Putamen (tissue), 1 donor: ENCODE results near the gene GPRASP1.
A peak's percentile ranks its signal among the peaks of the same experiment; 100 is the strongest.
"Not testable (repeated sequence)": the region's sequence is repeated elsewhere in the genome, so short reads cannot be mapped to it uniquely, and the experiment has no call there.

ENCODE experiments used
- DNase-seq: peaks from one replicate; pipeline ENCODE4 v3.0.0-alpha.2; 2016; ENCODE audit warnings: low spot score

GPRASP1 gene, protein sequence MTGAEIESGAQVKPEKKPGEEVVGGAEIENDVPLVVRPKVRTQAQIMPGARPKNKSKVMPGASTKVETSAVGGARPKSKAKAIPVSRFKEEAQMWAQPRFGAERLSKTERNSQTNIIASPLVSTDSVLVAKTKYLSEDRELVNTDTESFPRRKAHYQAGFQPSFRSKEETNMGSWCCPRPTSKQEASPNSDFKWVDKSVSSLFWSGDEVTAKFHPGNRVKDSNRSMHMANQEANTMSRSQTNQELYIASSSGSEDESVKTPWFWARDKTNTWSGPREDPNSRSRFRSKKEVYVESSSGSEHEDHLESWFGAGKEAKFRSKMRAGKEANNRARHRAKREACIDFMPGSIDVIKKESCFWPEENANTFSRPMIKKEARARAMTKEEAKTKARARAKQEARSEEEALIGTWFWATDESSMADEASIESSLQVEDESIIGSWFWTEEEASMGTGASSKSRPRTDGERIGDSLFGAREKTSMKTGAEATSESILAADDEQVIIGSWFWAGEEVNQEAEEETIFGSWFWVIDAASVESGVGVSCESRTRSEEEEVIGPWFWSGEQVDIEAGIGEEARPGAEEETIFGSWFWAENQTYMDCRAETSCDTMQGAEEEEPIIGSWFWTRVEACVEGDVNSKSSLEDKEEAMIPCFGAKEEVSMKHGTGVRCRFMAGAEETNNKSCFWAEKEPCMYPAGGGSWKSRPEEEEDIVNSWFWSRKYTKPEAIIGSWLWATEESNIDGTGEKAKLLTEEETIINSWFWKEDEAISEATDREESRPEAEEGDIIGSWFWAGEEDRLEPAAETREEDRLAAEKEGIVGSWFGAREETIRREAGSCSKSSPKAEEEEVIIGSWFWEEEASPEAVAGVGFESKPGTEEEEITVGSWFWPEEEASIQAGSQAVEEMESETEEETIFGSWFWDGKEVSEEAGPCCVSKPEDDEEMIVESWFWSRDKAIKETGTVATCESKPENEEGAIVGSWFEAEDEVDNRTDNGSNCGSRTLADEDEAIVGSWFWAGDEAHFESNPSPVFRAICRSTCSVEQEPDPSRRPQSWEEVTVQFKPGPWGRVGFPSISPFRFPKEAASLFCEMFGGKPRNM (N-terminal part only)

GRCh38 chrX:102651242-102652011, at the start of gene GPRASP1:
GPRASP1 (plus strand) TSS chrX:102651483; CDS start chrX:102653914, 2,431 bp downstream.
- DNase-seq: peak; percentile 41

GRCh38 chrX:102604327-102604726, 47.0 kb upstream of the GPRASP1 start:
- DNase-seq: no peak

DNA sequence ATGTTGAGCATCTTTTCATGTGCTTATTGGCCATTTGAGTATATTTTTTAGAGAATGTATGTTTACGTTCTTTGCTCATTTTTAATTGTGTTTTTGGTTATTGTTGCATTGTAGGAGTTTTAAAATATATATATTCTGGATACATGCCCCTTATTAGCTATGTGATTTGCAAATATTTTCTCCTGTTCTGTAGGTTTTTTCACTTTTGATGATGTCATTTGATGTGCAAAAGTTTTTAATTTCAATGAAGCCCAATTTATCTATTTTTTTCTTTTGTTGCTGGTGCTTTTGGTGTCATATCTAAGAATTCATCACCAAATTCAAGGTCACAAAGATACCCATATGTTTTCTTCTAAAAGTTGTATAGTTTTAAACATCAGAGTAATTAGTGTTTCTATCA, 45.2 kb upstream of the GPRASP1 start:
- DNase-seq: no peak

- no peak for DNase-seq
Observed at GRCh38 chrX:102610905-102611304, 40.4 kb upstream of the GPRASP1 start.

DNA sequence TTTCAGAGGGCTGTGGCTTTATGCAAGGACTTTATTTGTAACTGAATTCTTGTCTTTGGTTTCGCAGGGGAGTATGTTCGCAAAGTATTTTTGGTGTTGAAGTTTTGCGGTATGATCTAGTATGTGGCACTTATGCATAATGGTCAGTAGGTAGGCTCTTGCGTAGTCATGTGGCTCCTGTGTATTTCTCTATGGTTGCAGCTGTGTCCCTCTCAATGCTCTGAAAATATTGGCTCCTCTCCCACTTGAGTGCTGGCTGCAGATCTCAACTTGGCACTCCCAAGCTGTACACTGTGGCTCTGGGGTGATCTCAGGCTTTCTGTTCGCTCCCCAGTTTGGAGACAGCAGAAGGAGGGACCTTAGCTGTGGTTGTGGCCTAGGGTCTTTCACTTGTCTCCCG, 27.2 kb upstream of the GPRASP1 start:
- DNase-seq: peak; percentile 11

- no peak for DNase-seq
Observed at GRCh38 chrX:102627640-102628039, 23.6 kb upstream of the GPRASP1 start.

DNA sequence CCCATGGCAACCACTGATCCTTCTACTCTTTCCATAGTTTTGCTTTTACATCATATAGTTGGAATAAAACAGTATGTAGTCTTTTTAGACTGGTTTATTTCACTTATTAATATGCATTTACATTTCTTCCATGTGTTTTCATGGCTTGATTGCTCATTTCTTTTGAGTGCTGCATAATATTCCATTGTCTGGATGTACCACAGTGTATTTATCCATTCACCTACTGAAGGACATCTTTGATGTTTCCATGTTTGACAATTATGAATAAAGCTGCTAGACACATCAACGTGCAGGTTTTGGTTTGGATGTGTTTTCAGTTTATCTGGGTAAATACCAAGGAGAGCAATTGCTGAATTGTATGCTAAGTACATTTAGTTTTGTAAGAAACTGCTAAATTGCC, 13.7 kb upstream of the GPRASP1 start:
- no peak for DNase-seq

GRCh38 chrX:102650903-102651241, 411 bp upstream of the GPRASP1 start:
- no peak for DNase-seq

DNA sequence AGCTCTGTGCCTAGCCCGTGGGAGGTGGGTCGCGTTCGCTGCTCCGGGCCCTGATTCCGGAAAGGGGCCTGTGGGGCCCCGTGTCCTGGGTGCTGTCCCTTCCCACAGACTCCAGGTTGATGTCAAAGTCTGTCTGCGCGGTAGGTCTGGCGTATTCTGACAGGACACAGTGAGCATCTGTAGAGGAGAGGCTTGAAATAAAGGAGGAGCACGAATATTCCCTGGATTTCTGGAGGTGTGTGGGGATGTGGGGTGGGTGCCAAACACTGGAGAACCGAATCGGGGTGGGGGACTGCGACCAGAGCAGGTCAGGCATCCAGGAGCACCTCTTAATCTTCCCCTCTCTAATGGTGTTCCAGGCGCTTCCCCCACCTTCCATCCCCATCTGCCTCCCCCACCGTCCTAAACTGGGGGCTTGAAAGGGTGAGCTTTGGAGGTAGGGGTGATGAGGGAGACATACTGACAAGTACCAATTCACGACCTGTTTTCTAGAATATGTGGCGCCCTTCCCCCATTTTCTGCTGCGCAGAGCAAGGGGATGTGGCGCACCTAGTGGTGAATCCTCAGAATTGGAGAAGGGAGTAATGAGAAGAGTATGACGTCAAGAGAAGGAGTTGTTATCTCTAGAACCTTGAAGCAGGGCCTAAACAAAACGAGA, 877 bp downstream of the GPRASP1 start:
- DNase-seq: peak; percentile 50

DNA sequence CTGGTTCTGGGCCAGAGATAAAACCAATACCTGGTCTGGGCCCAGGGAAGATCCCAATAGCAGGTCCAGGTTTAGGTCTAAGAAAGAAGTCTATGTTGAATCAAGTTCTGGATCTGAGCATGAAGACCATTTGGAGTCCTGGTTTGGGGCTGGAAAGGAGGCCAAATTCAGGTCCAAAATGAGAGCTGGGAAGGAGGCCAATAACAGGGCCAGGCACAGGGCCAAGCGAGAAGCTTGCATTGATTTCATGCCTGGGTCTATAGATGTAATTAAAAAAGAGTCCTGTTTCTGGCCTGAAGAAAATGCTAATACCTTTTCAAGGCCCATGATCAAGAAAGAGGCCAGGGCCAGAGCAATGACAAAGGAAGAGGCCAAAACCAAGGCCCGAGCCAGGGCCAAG, 3.4 kb downstream of the GPRASP1 start:
- DNase-seq: no peak

GRCh38 chrX:102658556-102658955, 7.3 kb downstream of the GPRASP1 start:
- no peak for DNase-seq

DNA sequence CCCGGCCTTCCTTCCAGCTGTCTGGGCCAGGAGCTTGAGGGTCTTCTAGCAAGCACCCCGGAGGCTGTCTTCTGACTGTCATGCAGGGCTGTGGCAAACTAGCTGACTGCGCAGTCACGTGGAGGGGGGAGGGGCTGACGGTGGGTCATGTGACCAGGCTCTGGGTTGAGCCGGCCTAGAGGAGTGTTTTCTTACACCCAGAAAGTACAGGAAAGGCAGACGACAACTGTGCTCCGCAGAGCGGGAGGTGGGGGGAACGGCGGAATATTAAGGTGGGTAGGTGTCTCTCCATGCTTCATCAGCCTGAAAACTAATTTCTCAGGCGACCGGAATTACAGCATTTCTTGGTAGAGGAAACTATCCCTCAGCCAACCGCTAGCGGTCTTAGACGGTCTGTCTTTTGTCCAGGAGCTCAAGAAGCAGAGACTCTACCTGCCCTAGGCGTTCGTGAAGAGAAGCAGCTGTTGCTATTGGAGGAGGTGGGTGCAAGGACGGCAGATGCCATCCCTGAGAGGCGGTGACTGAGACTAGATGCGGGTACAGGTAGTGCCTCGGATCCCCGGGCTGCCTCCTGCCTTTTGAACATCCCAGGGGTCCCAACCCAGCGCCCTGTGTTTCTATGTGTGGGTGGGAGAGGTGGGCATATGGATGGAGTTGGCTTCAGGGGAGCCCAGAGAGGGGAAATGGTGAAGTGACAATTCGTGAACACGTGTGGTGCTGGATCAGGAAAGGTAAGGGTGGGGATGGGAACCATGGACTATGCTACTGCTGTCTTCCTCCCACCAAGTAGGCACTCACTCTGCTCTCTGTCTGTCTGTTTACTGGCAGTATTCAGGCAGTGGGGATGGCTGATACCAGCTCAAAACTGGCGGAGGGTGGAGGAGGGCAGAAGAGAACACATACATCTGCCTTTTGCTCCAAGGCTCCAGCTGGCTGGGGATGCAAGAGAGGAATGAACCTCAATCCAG, 8.8 kb downstream of the GPRASP1 start:
- peak; percentile 80 for DNase-seq

DNA sequence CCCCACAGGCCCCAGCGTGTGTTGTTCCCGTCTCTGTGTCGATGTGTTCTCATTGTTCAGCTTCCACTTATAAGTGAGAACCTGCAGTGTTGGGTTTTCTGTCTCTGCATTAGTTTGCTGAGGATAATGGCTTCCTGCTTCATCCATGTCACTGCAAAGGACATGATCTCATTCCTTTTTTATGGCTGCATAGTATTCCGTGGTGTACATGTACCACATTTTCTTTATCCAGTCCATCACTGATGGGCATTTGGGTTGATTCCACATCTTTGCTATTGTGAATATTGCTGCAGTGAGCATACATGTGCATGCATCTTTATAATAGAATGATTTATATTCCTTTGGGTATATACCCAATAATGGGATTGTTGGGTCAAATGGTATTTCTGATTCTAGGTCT, 12.5 kb downstream of the GPRASP1 start:
- not testable (repeated sequence) for DNase-seq

- not testable (repeated sequence) for DNase-seq
Observed at GRCh38 chrX:102667034-102667433, 15.8 kb downstream of the GPRASP1 start.

DNA sequence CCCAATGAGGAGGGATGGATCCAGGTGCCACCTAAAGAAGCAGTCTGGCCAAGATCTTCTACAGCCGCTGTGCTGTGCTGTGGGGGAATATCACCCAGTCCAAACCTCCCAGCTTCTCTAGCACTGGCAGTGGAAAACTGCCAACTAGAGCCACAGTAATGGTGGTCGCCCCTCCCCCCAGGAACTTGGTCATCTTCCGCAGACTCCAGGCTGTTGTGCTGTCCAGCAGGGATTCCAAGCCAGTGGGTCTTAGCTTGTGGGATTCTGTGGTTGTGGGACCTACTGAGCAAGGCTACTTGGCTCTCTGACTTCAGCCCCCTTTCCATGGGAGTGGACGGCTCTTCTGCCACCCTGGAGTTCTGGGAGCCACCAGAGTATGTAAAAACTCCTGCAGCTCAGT, 18.2 kb downstream of the GPRASP1 start:
- DNase-seq: no peak

- DNase-seq: no peak
Observed at GRCh38 chrX:102672856-102673255, 21.6 kb downstream of the GPRASP1 start.

- not testable (repeated sequence) for DNase-seq
Observed at GRCh38 chrX:102677479-102677878, 26.2 kb downstream of the GPRASP1 start.

GRCh38 chrX:102684772-102685520, 33.7 kb downstream of the GPRASP1 start:
- no peak for DNase-seq

DNA sequence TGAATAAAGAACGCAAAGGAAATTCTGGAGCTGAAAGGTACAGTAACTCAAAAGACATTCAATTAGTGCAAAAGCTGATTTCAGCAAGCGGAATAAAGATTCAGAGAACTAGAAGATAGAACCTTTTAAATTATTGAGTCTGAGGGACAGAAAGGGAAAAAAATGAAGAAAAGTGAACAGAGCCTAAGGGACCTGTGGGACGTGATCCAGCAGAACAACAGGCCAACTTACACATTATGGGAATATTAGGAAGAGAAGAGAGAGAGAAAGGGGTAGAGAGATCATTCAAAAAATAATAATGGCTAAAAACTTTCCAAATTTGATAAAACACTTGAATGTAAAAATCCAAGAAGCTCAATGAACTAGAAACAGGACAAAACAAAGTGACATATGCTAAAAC, 43.5 kb downstream of the GPRASP1 start:
- DNase-seq: no peak
